ACHN (cell line): Measurements from ENCODE around the gene TBX15.

ENCODE experiments used
- DNase-seq: peaks from one replicate; pipeline ENCODE4 v3.0.0-alpha.2; 2015
- in situ Hi-C: cut with HindIII; loops from 2 replicates; pipeline ENCODE4 v1.10.0; 2017; ENCODE audit warnings: low sequenced_read_pairs, low pct_ligation_motif_present, low pct_unique_long_range_greater_than_20kb

Gene TBX15

GRCh38 chr1:118866330-118866729, 121.8 kb downstream of the TBX15 start:
- in situ Hi-C loops = no loop called here
- DNase-seq = no peak

GRCh38 chr1:118863688-118864087, 124.5 kb downstream of the TBX15 start:
- DNase-seq = no peak
- in situ Hi-C loops = no loop called here

DNA sequence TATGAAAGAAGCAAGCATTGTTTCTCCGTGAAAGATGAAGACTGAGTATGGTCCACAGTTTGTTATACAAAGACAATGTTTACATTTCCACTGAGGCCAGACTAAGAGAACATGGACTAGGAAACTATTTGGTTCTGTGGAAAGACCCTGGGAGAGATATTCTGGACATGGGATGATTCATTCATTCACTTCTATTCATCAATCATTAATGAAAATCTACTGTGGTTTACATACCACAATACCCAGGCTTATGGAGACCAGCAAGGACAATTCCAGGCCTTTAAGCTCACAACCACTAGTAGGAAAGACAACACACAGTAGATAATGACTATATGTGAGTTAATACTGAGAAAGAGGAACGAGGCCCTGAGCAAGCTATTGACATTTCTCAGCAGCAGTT, 125.4 kb downstream of the TBX15 start:
- in situ Hi-C loops = no loop called here
- DNase-seq = peak; percentile 83

- in situ Hi-C loops = no loop called here
Observed at GRCh38 chr1:118861216-118861615, 126.9 kb downstream of the TBX15 start.

DNA sequence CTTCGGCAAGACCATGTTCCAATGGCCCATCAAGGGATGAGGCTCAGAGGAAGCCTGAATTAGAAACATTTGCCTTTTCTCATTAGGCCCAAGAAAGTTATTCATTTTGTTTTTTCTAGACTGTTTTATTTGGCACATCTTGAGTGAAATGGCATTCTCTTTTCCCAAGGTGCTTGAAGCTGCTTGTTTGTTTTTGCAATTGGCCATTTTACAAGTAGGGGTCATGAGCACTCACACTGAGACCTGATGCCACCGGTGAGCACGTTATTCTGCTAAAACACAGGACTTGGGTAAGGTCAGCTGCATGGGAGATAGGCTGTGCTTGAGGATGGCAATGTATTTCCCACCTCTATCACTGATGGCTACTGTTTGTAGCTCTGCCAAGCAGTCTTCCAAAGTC, 128.1 kb downstream of the TBX15 start:
- no peak for DNase-seq
- in situ Hi-C loops = no loop called here

More at GRCh38 chr1:118861216-118861615, 126.9 kb downstream of the TBX15 start:
- no peak for DNase-seq

GRCh38 chr1:118846443-118846842, 141.7 kb downstream of the TBX15 start:
- in situ Hi-C loops = no loop called here
- DNase-seq = no peak

DNA sequence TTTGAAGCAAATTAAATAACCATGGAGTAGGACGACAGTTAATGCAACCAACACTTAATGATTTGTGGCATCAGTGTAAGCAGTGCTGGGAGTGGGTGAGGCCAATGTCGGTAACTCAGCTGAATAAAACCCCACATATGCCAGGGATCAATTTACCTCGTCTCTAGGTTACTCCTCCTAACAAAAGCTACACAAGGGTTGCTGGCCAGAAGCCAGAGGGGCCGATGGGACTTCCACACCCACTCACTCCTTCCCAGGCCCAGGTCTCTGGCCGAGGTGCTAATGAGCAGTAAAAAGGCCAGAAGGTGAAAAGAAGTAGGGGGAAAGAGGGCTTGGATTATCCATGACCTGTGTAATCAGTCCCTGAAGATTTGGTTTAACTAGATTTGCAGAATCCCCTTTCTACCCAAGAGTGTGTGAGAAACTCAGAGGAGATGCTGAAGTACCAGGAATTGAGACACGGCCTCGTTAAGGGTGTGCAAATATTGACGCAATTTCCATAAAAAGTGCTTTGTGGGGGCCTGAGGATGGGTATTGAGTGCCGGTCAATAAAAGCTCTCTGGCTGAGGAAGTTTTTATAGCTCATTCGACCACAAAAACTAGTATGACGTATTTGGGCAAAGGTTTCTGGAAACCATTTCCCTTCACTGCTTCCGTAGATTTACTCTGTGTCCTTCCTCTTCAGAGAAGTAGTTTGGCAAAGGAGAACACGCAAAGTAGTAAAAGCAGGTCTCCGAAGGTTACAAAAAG, 145.5 kb downstream of the TBX15 start:
- DNase-seq = no peak

GRCh38 chr1:118841521-118841920, 146.6 kb downstream of the TBX15 start:
- in situ Hi-C loops = no loop called here
- DNase-seq = no peak

More for the DNA sequence above, 145.5 kb downstream of the TBX15 start:
- in situ Hi-C loops = no loop called here
